Measurements from ENCODE around the gene TMOD2. TPM values are rescaled to one million over a fixed set of nuclear protein-coding genes. Genes with fewer than 3 reads are reported as not detected.

Gene TMOD2
- total RNA-seq, 1 experiment from 2014 or later, result 5.7 TPM

DNA sequence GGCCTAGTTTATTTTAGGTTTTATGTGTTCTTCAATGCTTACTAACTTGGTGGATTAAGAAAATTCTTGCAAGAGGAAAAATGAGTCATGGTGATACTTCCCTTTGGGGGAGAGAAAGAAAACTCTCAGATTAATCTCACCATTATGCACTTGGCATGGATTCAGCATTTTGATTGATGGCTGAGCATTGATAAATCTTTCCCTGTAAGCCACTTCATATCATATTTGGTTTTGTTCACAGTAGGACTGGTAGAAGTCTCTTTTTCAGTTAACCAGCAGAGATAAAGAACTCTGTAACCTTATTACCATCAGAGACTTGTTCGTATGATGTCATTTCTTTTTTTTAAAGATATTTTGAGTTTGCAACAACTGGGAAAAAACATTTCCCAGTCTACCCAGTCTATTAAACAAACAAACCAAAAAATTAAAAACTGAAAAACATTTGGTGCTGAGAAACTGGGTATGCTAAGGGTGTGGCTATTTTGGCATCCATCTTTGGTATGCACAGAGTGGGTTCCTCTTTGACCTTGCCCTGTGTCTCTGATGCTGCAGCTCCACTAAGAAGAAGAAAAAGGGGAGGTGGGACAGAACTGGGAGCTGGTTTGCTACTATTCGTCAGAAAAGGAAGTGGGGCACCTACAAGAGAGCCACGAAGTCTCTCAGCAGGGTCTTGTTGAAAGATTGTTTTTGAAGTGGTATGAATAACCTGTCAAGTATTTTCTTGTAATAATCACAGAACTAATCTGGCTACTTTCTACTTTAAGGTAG lies 95.2 kb downstream of the TMOD2 start (continued):
- TF ChIP-seq, protein P1, sequence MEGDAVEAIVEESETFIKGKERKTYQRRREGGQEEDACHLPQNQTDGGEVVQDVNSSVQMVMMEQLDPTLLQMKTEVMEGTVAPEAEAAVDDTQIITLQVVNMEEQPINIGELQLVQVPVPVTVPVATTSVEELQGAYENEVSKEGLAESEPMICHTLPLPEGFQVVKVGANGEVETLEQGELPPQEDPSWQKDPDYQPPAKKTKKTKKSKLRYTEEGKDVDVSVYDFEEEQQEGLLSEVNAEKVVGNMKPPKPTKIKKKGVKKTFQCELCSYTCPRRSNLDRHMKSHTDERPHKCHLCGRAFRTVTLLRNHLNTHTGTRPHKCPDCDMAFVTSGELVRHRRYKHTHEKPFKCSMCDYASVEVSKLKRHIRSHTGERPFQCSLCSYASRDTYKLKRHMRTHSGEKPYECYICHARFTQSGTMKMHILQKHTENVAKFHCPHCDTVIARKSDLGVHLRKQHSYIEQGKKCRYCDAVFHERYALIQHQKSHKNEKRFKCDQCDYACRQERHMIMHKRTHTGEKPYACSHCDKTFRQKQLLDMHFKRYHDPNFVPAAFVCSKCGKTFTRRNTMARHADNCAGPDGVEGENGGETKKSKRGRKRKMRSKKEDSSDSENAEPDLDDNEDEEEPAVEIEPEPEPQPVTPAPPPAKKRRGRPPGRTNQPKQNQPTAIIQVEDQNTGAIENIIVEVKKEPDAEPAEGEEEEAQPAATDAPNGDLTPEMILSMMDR (IDR thresholded peaks at IDR 0.05 in 2 of 3, conservative IDR thresholded peaks at IDR 0.05 in 1 of 3; ENCODE audit: borderline replicate concordance in 1 of 3, insufficient read depth in 1 of 3, low read depth in 2 of 3, low read length in 2 of 3), result no peak
- peak; percentile 28 for TF ChIP-seq TCF7L2 (IDR thresholded peaks at IDR 0.05; ENCODE audit: borderline replicate concordance, extremely low read depth, insufficient read depth, insufficient read length)
- no peak for TF ChIP-seq ELF1 (IDR thresholded peaks at IDR 0.05; ENCODE audit: borderline replicate concordance, low read depth)
- peak; percentile 80 for TF ChIP-seq SP1 (IDR thresholded peaks at IDR 0.05; ENCODE audit: low read depth)
- TF ChIP-seq SIN3A (IDR thresholded peaks at IDR 0.05; ENCODE audit: low read depth), result peak; percentile 7
- no peak for TF ChIP-seq EZH2 (IDR thresholded peaks at IDR 0.05)
- TF ChIP-seq JUND (IDR thresholded peaks at IDR 0.05), result peak; percentile 87
- TF ChIP-seq POLR2AphosphoS5 (IDR thresholded peaks at IDR 0.05; ENCODE audit: low read depth, low read length), result peak; percentile 26; the same call in 1 of the 2 replicates
- TF ChIP-seq YY1 (IDR thresholded peaks at IDR 0.05; ENCODE audit: extremely low read depth, insufficient replicate concordance, low read depth, low read length), result peak; percentile 8
- peak; percentile 88 for TF ChIP-seq FOSL1 (IDR thresholded peaks at IDR 0.05; ENCODE audit: low read depth)
- TF ChIP-seq CEBPB (IDR thresholded peaks at IDR 0.05; ENCODE audit: low read depth), result peak; percentile 79
- TF ChIP-seq SRF (IDR thresholded peaks at IDR 0.05; ENCODE audit: low read depth), result peak; percentile 43

DNA sequence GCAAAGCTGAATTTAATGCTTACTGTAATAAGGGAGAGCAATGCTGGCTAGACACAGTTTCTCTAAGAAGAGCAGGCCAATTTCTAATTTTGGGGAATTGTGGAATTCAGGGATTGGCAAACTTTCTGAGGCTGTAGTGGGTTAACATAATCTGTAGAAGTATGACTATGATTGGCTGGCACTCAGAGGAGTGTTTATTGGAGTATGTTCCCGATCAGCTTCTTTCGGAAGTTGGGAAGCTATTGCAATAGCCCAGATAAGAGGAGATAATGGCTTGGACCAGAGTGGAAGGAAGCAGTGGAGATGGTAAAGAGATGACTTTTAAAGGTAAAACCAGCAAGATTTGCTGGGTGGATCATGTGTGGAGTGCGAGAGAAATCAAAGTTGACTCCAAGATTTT lies 97.4 kb downstream of the TMOD2 start:
- POLR2A ChIA-PET, result no interaction called here
- CTCF ChIA-PET, result no interaction called here
- H3K4me1 ChIP-seq (ENCODE audit: control insufficient read depth in 1 of 2, insufficient read depth in 2 of 2, low read length in 2 of 2), result peaks cover 77 to 85% of the 10 kb centered on the region in 2 experiments
- H3K27me3 ChIP-seq (ENCODE audit: insufficient read depth, low read length), result no peaks in the 10 kb centered on the region
- DNase-seq (ENCODE audit: low read depth, low spot score) (no peak), ATAC-seq (no peak)
- peaks cover 100% of the 10 kb centered on the region for H3K79me2 ChIP-seq (ENCODE audit: insufficient read depth, low read length)
- no peaks in the 10 kb centered on the region for H3K9me3 ChIP-seq (ENCODE audit: control insufficient read depth in 1 of 2, insufficient read depth in 1 of 2, low read depth in 1 of 2, low read length in 2 of 2)
- no peaks in the 10 kb centered on the region for H3K9me2 ChIP-seq (ENCODE audit: insufficient read depth)
- no TSS peak for BruUV-seq (replicated peaks)
- intact Hi-C loops (cut with micrococcal nuclease), result no loop called here
- H4K20me1 ChIP-seq (ENCODE audit: insufficient read depth), result 0 out of 2 replicates have a peak, but pooled peaks cover 4% of the 10 kb centered on the region
- RAD21 ChIA-PET (ENCODE audit: low non-redundant PET in 1 of 2, low total read pairs in 2 of 2, uncharacterized antibody in 2 of 2, unreplicated experiment in 2 of 2), result no interaction called here
- no peak overlapping the region for H3K9ac ChIP-seq (ENCODE audit: low read length)
- H3K27ac ChIP-seq (ENCODE audit: low read depth, low read length), result peak overlapping the region; percentile 98; the same call in 1 of the 2 replicates
- H3K36me3 ChIP-seq (ENCODE audit: control insufficient read depth in 1 of 2, insufficient read depth in 2 of 2, low read length in 2 of 2), result no peaks in the 10 kb centered on the region
- TF ChIP-seq TCF7L2 (IDR thresholded peaks at IDR 0.05; ENCODE audit: borderline replicate concordance, extremely low read depth, insufficient read depth, insufficient read length) (no peak), SP1 (IDR thresholded peaks at IDR 0.05; ENCODE audit: low read depth) (no peak), ELF1 (IDR thresholded peaks at IDR 0.05; ENCODE audit: borderline replicate concordance, low read depth) (no peak), FOSL1 (IDR thresholded peaks at IDR 0.05; ENCODE audit: low read depth) (no peak), SIN3A (IDR thresholded peaks at IDR 0.05; ENCODE audit: low read depth) (no peak), CBX3 (IDR thresholded peaks at IDR 0.05; ENCODE audit: low read depth) (no peak), JUND (IDR thresholded peaks at IDR 0.05) (no peak), POLR2AphosphoS5 (IDR thresholded peaks at IDR 0.05; ENCODE audit: low read depth, low read length) (no peak), ZNF274 (IDR thresholded peaks at IDR 0.05; ENCODE audit: low read depth, low read length) (no peak), SRF (IDR thresholded peaks at IDR 0.05; ENCODE audit: low read depth) (no peak)
- TF ChIP-seq, protein P2, sequence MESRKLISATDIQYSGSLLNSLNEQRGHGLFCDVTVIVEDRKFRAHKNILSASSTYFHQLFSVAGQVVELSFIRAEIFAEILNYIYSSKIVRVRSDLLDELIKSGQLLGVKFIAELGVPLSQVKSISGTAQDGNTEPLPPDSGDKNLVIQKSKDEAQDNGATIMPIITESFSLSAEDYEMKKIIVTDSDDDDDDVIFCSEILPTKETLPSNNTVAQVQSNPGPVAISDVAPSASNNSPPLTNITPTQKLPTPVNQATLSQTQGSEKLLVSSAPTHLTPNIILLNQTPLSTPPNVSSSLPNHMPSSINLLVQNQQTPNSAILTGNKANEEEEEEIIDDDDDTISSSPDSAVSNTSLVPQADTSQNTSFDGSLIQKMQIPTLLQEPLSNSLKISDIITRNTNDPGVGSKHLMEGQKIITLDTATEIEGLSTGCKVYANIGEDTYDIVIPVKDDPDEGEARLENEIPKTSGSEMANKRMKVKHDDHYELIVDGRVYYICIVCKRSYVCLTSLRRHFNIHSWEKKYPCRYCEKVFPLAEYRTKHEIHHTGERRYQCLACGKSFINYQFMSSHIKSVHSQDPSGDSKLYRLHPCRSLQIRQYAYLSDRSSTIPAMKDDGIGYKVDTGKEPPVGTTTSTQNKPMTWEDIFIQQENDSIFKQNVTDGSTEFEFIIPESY (IDR thresholded peaks at IDR 0.05; ENCODE audit: extremely low read depth, insufficient replicate concordance, low read length), result no peak
- TF ChIP-seq, protein P3, sequence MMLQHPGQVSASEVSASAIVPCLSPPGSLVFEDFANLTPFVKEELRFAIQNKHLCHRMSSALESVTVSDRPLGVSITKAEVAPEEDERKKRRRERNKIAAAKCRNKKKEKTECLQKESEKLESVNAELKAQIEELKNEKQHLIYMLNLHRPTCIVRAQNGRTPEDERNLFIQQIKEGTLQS (IDR thresholded peaks at IDR 0.05), result no peak
- TF ChIP-seq, protein P4, sequence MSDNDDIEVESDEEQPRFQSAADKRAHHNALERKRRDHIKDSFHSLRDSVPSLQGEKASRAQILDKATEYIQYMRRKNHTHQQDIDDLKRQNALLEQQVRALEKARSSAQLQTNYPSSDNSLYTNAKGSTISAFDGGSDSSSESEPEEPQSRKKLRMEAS (IDR thresholded peaks at IDR 0.05), result no peak
- no peak overlapping the region for H3K4me2 ChIP-seq (ENCODE audit: low read length)
- H2AFZ ChIP-seq (ENCODE audit: low read depth, low read length, poor library complexity, severe bottlenecking), result no peak overlapping the region
- H3K4me3 ChIP-seq (replicated peaks in 1 of 2; ENCODE audit: low read depth in 1 of 2, low read length in 2 of 2), result no peak overlapping the region
